Suppressor macrophage treated with lipopolysaccharide for 4 hours (primary cell): Measurements from ENCODE around the gene EPHB3.

ENCODE experiments used
- DNase-seq: peaks from one replicate; pipeline ENCODE4 v3.0.0-alpha.2; 2020

EPHB3 gene

DNA sequence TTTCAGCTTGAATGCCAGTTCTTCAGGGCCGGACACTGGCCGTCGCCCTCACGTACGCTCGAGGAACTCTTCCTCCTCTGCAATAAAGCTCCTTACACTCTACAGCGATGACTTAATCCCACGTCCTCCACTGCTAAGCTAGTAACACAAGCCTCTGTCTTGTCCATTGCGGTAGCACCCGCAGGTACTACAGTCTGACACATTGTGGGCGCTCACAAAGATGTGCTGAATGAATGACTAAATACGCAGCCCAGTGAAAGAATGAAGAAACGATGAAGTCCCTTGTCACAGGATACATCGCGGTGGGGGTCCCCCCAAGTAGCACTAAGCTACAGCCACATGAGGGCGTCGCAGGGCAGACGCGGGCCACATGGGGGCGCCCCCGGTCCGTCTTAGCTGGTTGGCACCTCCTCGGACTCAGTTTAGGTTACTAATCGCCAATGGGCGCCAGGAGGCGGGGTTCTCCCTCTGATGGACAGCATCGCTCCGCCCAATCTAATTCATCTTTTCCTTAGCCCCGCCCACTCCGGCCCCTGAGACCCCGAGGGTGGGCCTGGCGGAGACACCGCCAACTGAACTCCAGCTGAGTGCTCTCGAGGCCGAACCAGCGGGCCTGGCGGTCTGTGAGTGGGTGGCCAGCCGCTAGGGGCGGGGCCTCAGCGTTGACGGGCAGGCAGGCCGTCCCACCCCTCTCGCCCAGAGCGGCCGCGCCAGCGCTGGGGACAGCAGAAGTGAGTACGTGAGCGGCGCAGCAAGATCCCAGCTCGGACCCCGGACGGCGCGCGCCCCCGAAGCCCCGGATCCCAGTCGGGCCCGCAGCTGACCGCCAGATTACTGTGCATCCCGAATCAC is at the start of gene EPHB3:
EPHB3 (plus strand) TSS at position 725 of the 852 bp plus-strand sequence. CDS start 451 bp downstream, outside the sequence.
- DNase-seq = peak; percentile 98

DNA sequence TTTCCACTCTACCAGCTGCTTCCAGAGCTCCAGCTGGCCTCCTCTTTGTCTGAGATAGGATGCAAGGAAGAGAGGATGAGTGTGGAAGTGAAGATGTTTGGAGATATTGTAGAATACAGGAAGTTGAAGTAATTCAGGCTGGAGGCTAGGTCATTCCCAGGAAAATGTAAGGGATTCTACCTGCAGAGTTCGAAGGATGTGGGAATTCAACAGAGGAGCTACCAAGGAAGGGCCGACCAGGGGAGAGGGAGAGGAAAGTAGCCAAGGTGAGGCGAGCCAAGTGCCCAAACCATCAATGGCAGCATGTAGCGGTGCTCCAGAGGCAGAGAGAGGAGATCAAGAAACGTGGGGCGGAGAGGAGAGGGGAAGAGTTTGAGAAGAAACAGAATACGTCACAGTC is 49.0 kb upstream of the EPHB3 start:
- no peak for DNase-seq

DNA sequence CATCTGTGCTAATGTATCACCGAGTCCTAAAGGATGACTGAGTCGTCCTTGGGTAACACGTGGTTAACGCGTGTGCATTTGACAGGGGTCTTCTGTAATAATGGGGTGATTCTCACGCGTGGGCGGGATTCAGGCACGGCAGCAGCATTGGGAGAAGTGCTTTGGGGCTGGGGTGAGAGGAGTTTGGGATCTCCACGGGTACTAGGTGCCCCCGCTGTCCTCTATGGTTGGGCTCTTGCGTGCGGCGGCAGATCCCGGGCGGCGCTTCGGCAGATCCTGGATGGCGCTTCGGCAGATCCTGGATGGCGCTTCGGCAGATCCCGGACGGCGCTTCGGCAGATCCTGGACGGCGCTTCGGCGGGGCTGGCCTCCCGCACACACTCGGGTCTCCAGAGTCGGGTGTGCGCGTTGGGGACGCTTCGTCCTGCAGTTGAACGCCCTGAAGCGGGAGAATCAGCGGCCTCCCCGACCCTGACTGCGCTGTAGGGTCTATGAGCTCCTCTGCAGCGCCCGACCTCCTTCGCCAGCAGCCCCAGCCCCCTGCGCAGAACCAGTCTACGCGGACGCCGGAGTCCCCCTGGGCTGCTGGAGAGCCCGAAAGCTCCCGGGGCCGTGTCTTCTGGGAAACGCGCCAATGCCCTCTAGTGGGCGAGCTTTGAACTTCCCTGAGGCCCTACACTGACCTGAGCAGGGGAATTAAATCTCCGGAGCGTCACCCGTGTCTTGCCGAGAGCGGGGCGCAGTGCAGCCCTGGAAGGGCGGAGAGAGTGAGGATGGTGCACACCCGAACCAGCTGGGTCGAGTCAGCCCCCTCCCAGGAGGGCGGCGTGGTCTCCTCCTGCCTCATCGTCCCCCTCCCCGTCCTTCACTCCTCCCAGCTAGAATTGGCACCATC is 48.1 kb upstream of the EPHB3 start:
- peak; percentile 90 for DNase-seq

DNA sequence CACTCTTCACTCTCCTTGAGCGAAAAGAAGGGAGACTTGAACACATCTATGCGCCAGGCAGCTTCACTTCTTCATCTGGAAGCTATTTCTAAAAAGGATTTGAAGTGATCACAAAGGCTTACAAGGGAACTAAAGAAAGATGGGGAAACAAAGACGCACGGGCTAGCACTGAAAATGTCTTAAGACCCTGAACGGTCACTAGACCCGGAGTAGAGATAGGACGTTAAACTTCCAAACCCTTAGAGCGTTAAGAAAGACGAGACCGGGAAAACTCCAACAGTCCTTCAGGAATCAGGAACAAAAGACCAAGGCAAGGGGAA is 47.5 kb upstream of the EPHB3 start:
- DNase-seq = no peak

DNA sequence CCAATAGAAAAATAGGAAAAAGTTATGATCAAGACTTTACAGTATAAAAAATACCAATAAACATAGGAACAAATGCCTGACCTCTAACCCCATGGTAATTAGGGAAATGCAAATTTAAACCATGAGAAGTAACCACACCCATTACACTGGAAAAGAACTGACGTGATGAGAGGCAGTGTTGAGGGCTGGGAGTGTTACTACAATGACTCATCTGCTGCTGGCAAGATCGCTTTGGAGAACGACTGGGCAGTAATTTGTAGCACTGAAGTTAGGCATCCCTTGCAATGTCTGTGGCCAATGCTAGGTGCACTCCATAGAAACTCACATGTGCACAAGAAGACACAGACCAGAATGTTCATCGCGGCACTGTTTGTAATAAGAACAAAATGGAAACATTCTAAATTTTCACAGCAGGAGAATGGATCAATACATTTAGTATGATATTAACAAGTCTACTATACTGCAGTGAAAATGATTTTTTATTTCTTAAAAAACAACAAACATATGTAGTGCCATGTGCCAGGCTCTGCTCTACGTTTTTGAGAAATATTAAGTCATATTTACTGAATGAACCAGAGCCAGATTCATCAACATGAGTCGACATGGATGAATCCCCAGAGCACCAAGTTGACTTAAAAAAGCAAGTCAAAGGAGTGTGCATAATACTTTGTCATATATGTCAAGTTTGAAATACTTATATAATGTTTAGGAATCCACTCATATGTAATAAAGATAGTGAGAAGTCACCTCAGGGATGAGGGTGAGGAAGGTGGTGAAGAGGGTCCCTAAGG is 37.6 kb upstream of the EPHB3 start:
- DNase-seq = peak; percentile 84

DNA sequence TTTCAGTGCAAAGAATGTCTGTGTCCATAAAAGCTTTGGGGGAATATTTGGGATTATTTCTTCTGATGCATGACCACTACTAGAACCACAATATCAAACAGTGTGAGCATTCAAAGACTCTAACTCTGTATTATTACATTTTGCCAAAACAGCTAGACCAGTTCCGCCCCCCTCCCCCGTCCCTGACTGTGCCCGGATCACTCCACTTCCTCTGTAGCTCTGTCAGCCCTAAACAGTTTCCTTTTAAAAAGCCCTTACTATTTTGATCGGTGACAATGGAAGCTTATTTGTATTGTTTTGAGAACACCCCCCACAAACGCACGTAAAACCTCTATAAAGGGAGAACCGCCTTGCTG is 36.6 kb upstream of the EPHB3 start:
- DNase-seq = peak; percentile 55

DNA sequence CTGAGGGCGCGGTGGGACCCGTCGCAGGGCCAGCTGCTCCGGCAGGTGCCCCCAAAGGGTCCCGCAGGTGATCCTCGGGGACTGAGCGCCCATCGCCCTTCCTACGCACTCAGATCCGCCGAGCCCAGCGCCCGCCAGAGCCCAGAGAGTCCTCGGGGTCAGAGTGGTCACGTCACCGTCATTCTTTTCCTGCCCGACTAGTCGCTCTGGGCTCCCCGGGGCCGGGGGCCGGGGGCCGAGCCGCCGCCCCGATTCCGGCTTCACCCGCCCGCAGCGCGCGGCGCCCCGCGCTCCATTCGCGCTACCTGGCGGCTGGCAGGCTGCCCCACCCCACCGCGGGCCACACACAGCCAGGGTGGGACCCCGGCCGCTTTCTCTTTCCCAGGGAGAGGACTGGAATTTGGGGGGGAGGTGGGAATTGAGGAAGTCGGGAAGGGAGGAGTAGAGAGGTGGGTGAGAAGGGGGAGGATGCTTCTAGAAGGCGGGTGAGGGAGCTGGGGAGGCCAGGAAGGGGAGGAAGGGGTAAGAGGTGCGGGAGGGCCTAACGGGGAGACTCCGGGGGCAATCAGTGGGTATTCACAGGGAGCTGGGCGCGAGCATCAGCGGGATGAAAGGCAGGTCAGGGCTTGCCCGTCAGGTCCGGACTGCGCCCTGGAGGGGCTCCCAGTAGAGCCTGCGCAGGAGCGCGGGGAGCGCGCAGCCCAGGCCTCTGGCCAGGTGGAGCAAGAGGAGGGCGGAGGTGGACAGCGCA is 36.1 kb upstream of the EPHB3 start:
- DNase-seq = no peak

DNA sequence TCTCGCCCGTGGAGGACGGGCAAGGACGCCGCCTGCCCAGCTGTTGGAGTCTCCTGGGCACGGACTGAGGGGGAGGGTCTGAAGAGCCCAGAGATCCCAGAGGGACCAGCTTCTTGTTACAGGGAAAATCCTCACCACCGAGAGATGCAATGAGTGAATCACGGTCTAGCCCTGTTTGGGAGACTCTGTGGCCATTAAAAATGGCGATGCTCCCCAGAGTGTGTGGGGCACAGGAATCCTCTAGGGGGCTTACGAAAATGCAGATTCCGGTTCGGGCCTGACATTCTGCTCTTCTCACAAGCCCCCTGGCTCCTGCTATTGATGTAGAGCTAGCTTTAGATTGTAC is 35.5 kb upstream of the EPHB3 start:
- no peak for DNase-seq

DNA sequence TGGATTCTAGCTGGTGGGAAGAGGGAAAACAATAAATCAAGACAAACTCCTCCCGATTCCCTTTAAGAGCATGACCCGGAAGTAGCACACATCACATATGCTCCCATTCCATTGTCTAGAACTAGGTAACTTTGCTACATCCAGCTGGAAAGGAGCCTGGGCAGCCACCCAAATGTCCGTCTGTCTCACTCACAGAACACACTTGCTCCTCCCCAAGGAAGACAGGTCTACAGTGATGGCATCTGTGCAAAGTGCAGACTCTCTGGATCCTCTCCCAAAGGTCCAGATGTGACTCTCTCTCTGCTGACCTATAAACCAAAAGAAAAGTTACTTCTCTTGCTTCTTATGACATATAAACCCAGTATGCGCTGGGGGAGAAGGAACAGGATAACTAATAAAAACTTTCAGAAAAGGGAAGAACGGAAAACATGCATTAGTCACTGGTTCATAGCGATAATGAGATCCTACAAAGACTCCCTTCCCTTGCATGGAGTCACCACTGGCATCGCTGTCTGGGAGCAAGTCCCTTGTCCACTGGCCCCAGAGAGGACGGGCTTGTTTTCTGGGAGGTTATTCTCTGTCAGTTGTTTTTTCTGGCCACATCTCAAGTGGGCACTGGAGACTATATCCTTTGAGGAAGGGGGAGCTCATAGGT is 29.8 kb upstream of the EPHB3 start:
- peak; percentile 71 for DNase-seq

DNA sequence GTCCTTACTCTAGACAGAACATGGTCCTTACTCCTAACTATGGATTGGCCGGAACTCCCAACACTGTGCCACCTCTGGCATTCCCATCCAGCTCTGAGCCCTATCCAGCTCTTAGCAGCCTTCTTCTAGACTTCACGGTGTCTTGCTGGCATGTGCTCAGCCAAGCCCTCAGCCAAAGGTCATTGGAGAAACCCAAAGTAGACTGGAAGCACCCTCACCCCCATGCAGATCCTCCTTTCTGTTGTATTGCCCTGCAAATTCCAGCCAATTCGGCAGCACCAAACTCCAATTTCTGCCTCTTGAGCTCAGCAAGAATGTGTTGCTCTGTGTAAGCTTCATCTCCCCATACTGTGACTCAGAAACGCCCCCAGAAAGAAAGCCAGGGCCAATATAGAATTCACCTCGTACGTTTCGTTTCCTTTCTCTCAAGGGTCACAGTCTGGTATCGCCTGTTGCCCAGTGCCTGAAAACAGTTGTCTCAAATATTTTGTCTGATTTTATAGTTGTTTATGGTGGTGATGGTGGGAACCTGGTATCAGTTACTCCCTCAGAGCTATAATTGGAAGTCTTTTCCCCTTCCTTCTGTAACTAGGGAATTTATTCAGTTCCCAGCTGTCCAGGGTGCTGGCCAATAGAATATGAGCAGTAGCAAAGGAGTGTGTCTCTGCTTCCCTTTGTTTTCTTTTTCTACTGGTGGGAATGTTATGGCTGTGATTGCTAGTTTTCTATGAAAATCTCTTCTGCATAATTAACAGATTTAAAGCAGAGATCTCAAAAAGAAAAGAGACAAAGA is 28.4 kb upstream of the EPHB3 start:
- no peak for DNase-seq

DNA sequence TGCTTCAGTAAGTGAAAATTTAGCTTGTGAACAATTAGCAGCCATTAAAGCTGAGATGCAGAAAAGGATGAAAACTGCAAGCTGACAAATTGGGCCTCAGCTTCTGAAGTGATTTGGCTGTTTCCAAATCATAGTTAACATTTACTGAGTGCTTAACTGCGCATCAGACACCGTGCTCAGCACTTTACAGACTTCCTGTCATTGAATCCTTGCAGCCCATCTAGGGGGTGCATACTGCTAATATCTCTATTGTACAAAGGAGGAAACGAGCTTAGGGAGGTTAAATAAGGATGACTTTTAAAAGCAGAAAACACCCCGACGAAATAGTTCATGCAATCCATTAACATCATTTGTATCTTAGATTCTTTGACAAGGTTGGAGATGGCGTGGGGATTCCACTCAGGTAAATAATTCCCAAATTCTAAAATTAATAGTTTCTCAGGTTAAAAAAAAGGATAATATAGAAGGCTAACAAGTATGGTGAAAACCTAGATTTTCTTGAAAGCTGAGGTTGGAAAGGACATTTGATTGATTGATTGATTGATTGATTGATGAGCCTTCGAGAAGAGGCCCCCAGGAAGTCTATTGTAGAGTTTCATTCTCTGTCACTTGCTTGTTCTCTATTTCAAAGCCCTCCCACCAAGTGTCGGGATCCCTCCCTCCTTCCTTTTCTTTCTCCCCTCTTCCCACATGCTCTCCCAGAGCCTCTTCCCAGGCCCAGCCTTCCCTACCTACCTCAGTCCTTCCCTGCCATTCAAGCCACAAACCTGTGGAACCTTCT is 23.5 kb upstream of the EPHB3 start:
- DNase-seq = no peak

DNA sequence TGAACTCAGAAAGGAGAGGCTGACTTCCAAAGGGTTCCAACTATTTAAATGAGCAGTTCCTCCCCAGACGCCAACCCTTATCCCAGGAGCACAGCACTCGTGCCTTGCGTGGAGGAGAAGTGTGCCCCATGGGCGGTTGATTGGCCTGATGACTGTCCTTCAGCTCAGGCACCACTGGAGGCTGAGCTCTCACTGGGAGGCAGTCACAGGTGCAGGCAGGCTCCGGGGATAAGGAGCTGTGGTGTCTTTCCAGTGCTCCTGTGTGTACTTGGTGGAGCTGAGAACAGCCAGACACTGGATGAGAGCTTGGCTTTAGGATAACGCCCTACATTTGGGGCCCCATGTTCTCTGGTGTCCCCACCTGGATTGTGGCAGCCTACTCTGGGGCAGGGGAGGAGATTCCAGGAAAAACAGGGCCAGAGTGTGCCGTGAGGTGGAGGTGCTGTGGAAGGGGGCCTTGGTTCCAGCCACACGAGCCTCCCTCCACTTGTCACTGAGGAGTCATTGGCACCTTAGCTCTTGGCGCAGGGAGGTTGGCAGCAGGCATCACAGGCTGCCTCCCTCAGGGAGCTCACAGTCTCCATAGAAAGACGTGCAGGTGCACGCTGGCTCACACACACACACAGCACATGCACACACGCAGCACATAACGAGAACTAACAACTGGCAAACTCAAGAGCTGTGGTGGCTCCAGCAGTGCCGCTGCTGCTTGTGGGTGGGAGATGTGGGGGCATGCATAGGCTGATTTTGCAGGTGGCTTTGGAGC is 22.7 kb upstream of the EPHB3 start:
- DNase-seq = no peak

DNA sequence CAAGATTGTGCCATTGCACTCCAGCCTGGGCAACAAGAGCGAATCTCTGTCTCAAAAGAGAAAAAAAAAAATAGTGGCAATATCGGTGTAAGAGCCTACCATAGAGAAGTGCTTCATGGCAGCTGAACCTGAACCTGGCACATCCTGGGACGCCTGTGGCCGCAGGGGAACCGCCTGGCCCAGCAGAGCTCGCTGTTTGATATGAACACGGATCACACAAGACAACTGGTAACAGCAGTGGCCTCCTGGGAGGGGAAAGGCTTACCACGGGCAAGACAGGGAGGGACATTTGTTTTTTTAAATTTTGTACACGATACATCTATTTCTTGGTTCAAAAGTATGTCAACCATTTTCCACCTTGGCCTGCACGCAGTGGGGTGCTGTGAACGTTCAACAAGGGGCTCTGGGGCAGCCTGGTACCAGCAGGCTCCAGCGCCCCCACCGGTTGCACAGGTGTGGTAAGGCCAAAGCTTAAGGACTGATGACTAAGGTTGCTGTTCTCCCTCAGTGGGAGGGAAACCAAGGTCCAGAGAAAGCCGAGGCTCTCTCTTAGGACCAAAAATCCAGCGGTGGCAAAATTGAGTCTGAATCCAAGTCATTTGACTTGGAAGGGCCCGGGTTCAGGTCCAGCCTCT is 21.7 kb upstream of the EPHB3 start:
- no peak for DNase-seq

DNA sequence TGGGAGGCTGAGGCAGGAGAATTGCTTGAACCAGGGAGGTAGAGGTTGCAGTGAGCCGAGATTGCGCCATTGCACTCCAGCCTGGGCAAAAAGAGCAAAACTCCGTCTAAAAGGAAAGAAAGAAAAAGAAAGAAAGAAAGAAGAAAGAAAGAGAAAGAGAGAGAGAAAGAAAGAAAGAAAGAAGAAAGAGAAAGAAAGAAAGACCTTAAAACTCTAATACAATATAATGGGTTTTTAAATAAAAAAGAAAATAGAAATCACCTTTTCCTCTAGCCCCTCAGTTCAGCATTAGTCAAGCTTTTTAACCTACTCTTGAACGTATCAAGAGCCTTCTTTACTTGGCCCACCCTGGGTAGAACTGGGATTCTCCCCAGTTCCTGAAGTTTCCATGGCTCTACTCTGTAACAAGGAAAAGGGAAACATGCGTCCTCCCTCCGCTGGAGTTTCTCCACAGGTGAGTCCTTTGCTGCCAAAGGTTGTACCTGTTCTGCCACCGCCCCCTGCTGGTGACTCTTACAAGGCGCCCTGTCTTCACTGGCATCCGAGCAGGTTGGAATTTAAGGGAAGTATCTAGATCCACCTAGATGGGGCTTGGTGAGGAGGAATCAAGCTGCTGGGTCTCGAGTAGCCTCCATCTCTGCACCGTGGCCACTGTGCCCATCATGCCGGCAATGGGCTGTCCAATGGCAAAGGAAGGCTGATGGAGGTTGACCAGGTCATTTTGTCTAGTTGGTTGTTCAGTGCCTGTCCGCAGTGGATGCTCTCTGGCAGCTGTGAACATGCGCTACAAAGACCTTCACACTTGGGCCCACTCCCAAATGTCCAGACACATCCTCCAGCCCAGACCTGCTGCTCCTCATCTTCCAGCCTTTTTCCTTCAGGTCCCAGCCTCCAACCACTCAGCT is 20.6 kb upstream of the EPHB3 start:
- DNase-seq = peak; percentile 60

DNA sequence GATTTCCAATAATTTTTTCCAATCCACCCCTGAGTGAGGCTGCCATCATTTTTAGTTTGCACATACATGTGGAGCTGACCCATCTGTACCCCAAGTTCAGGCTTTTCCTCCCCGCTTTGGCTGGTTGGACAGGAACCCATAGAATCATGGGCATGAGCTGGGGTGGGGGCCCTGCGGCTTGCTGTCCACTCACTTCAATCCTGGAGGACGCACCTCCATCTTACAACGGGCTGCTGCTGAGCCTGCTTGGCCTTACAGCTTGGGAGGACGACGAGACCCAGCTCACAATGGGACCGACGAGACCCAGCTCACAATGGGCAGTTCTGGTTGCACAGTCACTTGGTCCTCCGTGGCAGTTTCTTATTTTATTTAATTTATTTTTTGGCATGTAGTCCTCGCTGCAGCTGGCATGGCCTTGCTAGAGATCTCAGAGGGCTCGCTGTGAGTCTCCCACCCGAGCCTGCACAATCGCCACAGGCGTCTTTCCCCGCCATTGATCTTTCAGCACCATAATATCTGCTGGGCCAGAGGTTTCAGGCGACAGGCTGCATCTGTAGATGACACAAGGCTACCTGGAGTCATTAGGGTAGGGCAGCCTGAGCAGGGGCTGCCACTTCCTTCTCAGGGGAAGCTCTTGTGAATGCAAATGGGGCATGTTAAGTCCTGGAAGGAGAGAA is 19.6 kb upstream of the EPHB3 start:
- DNase-seq = no peak

DNA sequence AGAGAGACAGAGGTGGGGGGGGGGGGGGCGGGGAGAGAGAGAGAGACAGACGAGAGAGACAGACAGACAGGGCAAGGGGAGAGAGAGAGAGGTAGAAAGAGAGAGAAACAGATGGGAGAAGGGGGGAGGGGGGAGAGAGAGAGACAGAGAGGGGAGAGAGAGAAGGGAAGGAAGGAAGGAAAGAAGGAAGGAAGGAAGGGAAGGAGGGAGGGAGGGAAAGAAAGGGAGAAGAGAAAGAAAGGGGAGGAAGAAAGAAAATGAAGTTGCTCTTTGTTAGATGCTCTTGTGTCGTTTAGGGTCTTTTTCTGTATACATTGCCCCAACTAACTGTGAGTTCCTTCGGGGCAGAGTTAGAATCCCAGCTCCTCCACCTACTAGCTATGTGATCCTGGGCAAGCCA is 19.0 kb upstream of the EPHB3 start:
- no peak for DNase-seq

DNA sequence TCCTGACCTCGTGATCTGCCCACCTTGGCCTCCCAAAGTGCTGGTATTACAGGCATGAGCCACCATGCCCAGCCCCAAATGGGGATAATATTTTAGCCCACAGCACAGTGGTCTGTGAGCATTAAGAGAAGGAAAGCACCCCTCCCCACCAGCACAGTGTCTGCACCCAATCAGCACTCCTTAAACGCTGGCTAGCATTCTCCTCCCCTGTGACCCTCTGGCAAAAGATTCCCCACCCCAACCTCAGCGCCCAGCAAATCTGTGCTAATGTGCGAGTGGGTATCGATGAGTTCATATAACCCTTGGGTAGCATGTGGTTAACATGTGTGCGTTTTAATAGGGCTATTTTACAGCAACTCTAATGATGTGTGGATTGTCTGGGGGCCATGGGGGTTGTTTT is 18.3 kb upstream of the EPHB3 start:
- DNase-seq = no peak
